GM12878 (cell line): Measurements from ENCODE around the gene OS9. TPM values are rescaled to one million over a fixed set of nuclear protein-coding genes. Genes with fewer than 3 reads are reported as not detected.

Source experiments
- ATAC-seq: fragments of 200-7000 bp; cut with Tn5 transposase; 3 replicates; pipeline ENCODE4 v1.9.1; 2020; ENCODE audit warnings: mild to moderate bottlenecking, moderate library complexity
- BruUV-seq: library from RNA; stranded (reverse); fragments of 400-500 nt; replicated peaks from 2 replicates; lab custom pipeline; 2021; lab: Mats Ljungman, UMichigan
- CTCF ChIA-PET: fragments of 300-600 bp; sonication (Branson Sonifier 250); formaldehyde crosslinking; extraction: SDS; loops from one replicate; lab custom pipeline; 2021; ENCODE audit warnings: inconsistent platforms; lab: Yijun Ruan, JAX
- POLR2A ChIA-PET: fragments of 350-600 bp; formaldehyde crosslinking; extraction: SDS; loops from one replicate; lab custom pipeline; 2021; ENCODE audit warnings: inconsistent platforms; lab: Charles Lee
- RAD21 ChIA-PET: fragments of 300-600 bp; sonication (Branson Sonifier 250); formaldehyde crosslinking; loops from one replicate; lab custom pipeline; 2023; ENCODE audit warnings: antibody characterized with exemption; ENCODE audit not compliant: unreplicated experiment; lab: Charles Lee
- SMC1A ChIA-PET: fragments of 300-600 bp; sonication (Branson Sonifier 250); formaldehyde crosslinking; loops from one replicate; lab custom pipeline; 2023; ENCODE audit not compliant: unreplicated experiment, uncharacterized antibody; lab: Charles Lee
- DNase-seq: peaks from one replicate; pipeline ENCODE4 v3.0.0-alpha.2; 2011; ENCODE audit warnings: low read depth, low spot score
- FAIRE-seq: peaks from 3 replicates; lab custom pipeline; 2011; peaks lifted over from hg19 to GRCh38; lab: Jason Lieb, UNC
- H2AFZ ChIP-seq: 2 replicates; pipeline ENCODE4 v1.6.0; 2011; ENCODE audit warnings: low read depth, low read length, control low read depth; ENCODE audit not compliant: control insufficient read depth
- H3K27ac ChIP-seq: 2 replicates; pipeline ENCODE4 v1.5.1; 2011; ENCODE audit warnings: control low read depth; ENCODE audit not compliant: control insufficient read depth, insufficient read depth
- H3K27me3 ChIP-seq, 2 experiments: replicated peaks in 1 of 2; 2 replicates each; pipeline versions ENCODE4 v1.6.0 to v1.6.1; 2011; ENCODE audit warnings: low read length in 1 of 2; ENCODE audit not compliant: control insufficient read depth in 2 of 2, insufficient read depth in 2 of 2
- H3K36me3 ChIP-seq, 2 experiments: 2 replicates each; pipeline ENCODE4 v1.5.1; 2011; ENCODE audit warnings: low read length in 1 of 2; ENCODE audit not compliant: control insufficient read depth in 2 of 2, insufficient read depth in 2 of 2
- H3K4me1 ChIP-seq: 2 replicates; pipeline ENCODE4 v1.6.1; 2011; ENCODE audit warnings: mild to moderate bottlenecking, low read length, moderate library complexity, mixed read lengths; ENCODE audit not compliant: control insufficient read depth, insufficient read depth
- H3K4me2 ChIP-seq: 2 replicates; pipeline ENCODE4 v1.6.0; 2011; ENCODE audit warnings: control low read depth; ENCODE audit not compliant: control insufficient read depth, insufficient read depth
- H3K4me3 ChIP-seq: fragments of 200-600 bp; sonication (generic); 2 replicates; pipeline ENCODE4 v1.5.1; 2016
- H3K79me2 ChIP-seq: 2 replicates; pipeline ENCODE4 v1.6.0; 2011; ENCODE audit warnings: low read length; ENCODE audit not compliant: control insufficient read depth, insufficient read depth
- H3K9ac ChIP-seq: 2 replicates; pipeline ENCODE4 v1.8.0; 2011; ENCODE audit warnings: low read length, control low read depth, mixed read lengths; ENCODE audit not compliant: control insufficient read depth, insufficient read depth
- H3K9me3 ChIP-seq: replicated peaks from 3 replicates; pipeline ENCODE4 v1.5.1; 2011; ENCODE audit warnings: mild to moderate bottlenecking, low read length; ENCODE audit not compliant: control insufficient read depth, insufficient read depth
- H4K20me1 ChIP-seq: 2 replicates; pipeline ENCODE4 v1.6.0; 2011; ENCODE audit not compliant: control insufficient read depth, insufficient read depth
- BRCA1 ChIP-seq: IDR thresholded peaks from 2 replicates; pipeline ENCODE4 v1.6.1; 2011; ENCODE audit warnings: low read depth, low read length, improper control_type of control experiment
- CBX3 ChIP-seq: fragments of 200-600 bp; sonication (generic); IDR thresholded peaks from 2 replicates; pipeline ENCODE4 v1.6.1; 2016; ENCODE audit warnings: low read depth, borderline replicate concordance
- HCFC1 ChIP-seq: fragments of 150-350 bp; IDR thresholded peaks from 2 replicates; pipeline ENCODE4 v1.6.1; 2014; ENCODE audit warnings: low read length
- MTA2 ChIP-seq: fragments of 450-650 bp; IDR thresholded peaks from 2 replicates; pipeline ENCODE4 v1.6.1; 2016; ENCODE audit warnings: low read depth, mild to moderate bottlenecking, moderate library complexity
- MXI1 ChIP-seq: fragments of 150-350 bp; IDR thresholded peaks from 2 replicates; pipeline ENCODE4 v1.6.1; 2011; ENCODE audit warnings: low read depth, mild to moderate bottlenecking, inconsistent platforms, low read length, improper control_type of control experiment
- NR2F1 ChIP-seq: fragments of 450-650 bp; conservative IDR thresholded peaks from 2 replicates; pipeline ENCODE4 v1.6.1; 2017; ENCODE audit warnings: mild to moderate bottlenecking
- PAX8 ChIP-seq: fragments of 450-650 bp; IDR thresholded peaks from 2 replicates; pipeline ENCODE4 v1.6.1; 2017; ENCODE audit warnings: mild to moderate bottlenecking, moderate library complexity
- SIX5 ChIP-seq: IDR thresholded peaks from 2 replicates; pipeline ENCODE4 v1.6.1; 2011; ENCODE audit warnings: mild to moderate bottlenecking, low read depth, low read length, moderate library complexity; ENCODE audit not compliant: severe bottlenecking
- SMAD5 ChIP-seq: IDR thresholded peaks from 2 replicates; pipeline ENCODE4 v1.6.1; 2016; ENCODE audit warnings: antibody characterized with exemption, low read depth
- WRNIP1 ChIP-seq: IDR thresholded peaks from 2 replicates; pipeline ENCODE4 v1.6.1; 2011; ENCODE audit warnings: low read depth, low read length, improper control_type of control experiment, borderline replicate concordance
- ZNF207 ChIP-seq: fragments of 450-650 bp; IDR thresholded peaks from 2 replicates; pipeline ENCODE4 v1.6.1; 2014; ENCODE audit warnings: antibody characterized with exemption, mild to moderate bottlenecking, borderline replicate concordance
- ZNF217 ChIP-seq: fragments of 450-650 bp; IDR thresholded peaks from 2 replicates; pipeline ENCODE4 v1.6.1; 2017; ENCODE audit warnings: antibody characterized with exemption, mild to moderate bottlenecking
- ZNF622 ChIP-seq: fragments of 450-650 bp; IDR thresholded peaks from 2 replicates; pipeline ENCODE4 v1.6.1; 2017; ENCODE audit warnings: mild to moderate bottlenecking, inconsistent platforms
- WGBS: methylation state at CpG from one replicate; pipeline ENCODE4 v1.1.6; 2016; ENCODE audit warnings: low lambda C conversion rate; ENCODE audit not compliant: insufficient replicate concordance, insufficient coverage; ENCODE audit errors: missing lambda C conversion rate; 5-methylcytosine and 5-hydroxymethylcytosine counted together
- in situ Hi-C: fragments of 300-500 bp; cut with MboI; formaldehyde crosslinking; loops from 9 replicates; pipeline ENCODE4 v1.14.3; 2018; ENCODE audit warnings: mixed read lengths
- intact Hi-C: fragments of 100-400 bp; cut with micrococcal nuclease; formaldehyde crosslinking; loops from one replicate; pipeline ENCODE4 v1.14.2; 2022; ENCODE audit not compliant: unreplicated experiment
- polyA plus RNA-seq, 11 experiments: library from polyadenylated mRNA; depleted of rRNA in 4 of 11; unstranded in 6 of 11; stranded (reverse) in 5 of 11; fragments of >200 nt; fragmentation: Nextera tagmentation in 4 of 11; fragmentation: Illumina TruSeq in 1 of 11; extraction: Ambion mirVana in 4 of 11; extraction: Trizol in 1 of 11; gene quantifications; 1 replicate in 1 of 11; 2 replicates in 10 of 11; pipeline versions ENCODE4 v1.2.1 to v1.2.3, GENCODE V29; 2011 to 2016; ENCODE audit warnings: inconsistent platforms in 2 of 11, missing spikeins in 2 of 11, low read depth in 1 of 11
- total RNA-seq, 4 experiments: library from RNA; depleted of rRNA in 3 of 4; stranded (reverse); fragments of >200 nt in 3 of 4; fragmentation: Illumina TruSeq in 1 of 4; extraction: Trizol in 1 of 4; gene quantifications; 2 replicates each; pipeline versions ENCODE4 v1.2.1 to v1.2.3, GENCODE V29; 2013 to 2021
- TF ChIP-seq, protein P1 (sequence below): fragments of 450-650 bp; IDR thresholded peaks from 2 replicates; pipeline ENCODE4 v1.6.1; 2017; ENCODE audit warnings: low read depth, mild to moderate bottlenecking, moderate library complexity
- TF ChIP-seq, protein P2 (sequence below), 3 experiments: IDR thresholded peaks in 2 of 3; conservative IDR thresholded peaks in 1 of 3; 2 replicates each; pipeline ENCODE4 v1.5.1; 2011; ENCODE audit warnings: low read depth in 3 of 3, low read length in 3 of 3, mild to moderate bottlenecking in 3 of 3, control low read depth in 2 of 3, moderate library complexity in 2 of 3, inconsistent platforms in 1 of 3, mixed read lengths in 1 of 3; ENCODE audit not compliant: control insufficient read depth in 2 of 3, insufficient read depth in 1 of 3; ENCODE audit errors: extremely low read depth in 1 of 3
- TF ChIP-seq, protein P3 (sequence below): fragments of 450-650 bp; conservative IDR thresholded peaks from 2 replicates; pipeline ENCODE4 v1.6.1; 2017; ENCODE audit warnings: mild to moderate bottlenecking, moderate library complexity
- TF ChIP-seq, protein P4 (sequence below): fragments of 450-650 bp; IDR thresholded peaks from 2 replicates; pipeline ENCODE4 v1.6.1; 2016; ENCODE audit warnings: mild to moderate bottlenecking

OS9 gene
- total and polyA plus RNA-seq, 10 of the 15 experiments (the other 5 are each of a cell fraction or from before 2014, with no cell fraction given), result 5.2 to 106 (median 79.1) TPM

DNA sequence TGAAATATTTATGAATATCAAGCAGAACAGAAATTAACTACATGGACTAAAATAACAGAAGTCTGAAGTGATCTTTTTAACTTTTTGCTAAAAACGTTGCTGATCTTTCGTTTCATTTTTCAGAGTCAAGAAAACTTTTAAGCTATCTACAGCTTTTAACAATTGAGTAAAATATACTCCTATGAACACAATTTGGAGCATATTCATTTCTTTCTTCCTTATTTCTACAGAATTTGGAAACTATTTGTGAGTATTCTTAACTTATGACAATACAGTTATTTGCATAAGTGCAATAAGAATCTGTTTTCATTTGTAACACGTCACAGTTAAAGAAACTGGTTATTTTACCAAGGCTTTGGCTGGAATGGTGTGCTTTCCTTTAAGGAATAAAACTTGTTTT lies 39.9 kb upstream of the OS9 start (continued):
- TF ChIP-seq ZNF217 (no peak), NR2F1 (no peak), CBX3 (no peak), MXI1 (no peak), MTA2 (no peak), BRCA1 (no peak)
- TF ChIP-seq, protein P1, sequence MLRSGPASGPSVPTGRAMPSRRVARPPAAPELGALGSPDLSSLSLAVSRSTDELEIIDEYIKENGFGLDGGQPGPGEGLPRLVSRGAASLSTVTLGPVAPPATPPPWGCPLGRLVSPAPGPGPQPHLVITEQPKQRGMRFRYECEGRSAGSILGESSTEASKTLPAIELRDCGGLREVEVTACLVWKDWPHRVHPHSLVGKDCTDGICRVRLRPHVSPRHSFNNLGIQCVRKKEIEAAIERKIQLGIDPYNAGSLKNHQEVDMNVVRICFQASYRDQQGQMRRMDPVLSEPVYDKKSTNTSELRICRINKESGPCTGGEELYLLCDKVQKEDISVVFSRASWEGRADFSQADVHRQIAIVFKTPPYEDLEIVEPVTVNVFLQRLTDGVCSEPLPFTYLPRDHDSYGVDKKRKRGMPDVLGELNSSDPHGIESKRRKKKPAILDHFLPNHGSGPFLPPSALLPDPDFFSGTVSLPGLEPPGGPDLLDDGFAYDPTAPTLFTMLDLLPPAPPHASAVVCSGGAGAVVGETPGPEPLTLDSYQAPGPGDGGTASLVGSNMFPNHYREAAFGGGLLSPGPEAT, result no peak

DNA sequence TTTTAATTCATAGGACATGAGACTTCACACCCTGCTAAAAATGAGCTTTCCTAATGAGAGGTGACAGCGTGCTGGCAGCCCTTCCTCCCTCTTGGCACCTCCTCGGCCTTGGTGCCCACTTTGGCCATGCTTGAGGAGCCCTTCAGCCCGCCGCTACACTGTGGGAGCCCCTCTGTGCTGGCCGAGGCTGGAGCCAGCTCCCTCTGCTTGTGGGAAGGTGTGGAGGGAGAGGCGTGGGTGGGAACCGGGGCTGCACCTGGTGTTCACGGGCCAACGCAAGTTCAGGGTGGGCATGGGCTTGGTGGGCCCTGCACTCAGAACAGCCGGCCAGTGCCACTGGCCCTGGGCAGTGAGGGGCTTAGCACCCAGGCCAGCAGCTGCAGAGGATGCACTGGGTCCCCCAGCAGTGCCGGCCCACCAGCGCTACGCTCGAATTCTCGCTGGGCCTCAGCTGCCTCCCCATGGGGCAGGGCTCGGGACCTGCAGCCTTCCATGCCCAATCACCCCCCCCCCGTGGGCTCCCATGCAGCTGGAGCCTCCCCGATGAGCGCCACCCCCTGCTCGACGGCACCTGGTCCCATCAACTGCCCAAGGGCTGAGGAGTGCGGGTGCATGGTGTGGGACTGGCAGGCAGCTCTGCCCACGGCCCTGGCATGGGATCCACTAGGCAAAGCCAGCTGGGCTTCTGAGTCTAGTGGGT lies 38.2 kb upstream of the OS9 start:
- no peak overlapping the region for H3K4me2 ChIP-seq
- no peak overlapping the region for H3K27ac ChIP-seq
- DNase-seq, result no peak
- H3K79me2 ChIP-seq, result no peaks in the 10 kb centered on the region
- ChIA-PET POLR2A (no interaction called here), CTCF (interaction anchor here (0.6 to 1.7 kb wide), 5 partner anchors 16 to 249 kb away, joined by 3 to 6 read pairs (median 4); no protein-coding TSS in a partner anchor), SMC1A (interaction anchor here (1.6 kb wide), 1 partner anchor 11 kb away, joined by 4 read pairs; no protein-coding TSS in a partner anchor), RAD21 (interaction anchor here (0.9 kb wide), 1 partner anchor 72 kb away, joined by 3 read pairs; no protein-coding TSS in a partner anchor)
- intact Hi-C loops, result no loop called here
- BruUV-seq, result no TSS peak
- H3K9ac ChIP-seq, result no peak overlapping the region
- no peaks in the 10 kb centered on the region for H3K4me1 ChIP-seq
- no peaks in the 10 kb centered on the region for H3K27me3 ChIP-seq
- no peak for FAIRE-seq
- in situ Hi-C loops, result no loop called here
- H2AFZ ChIP-seq, result no peak overlapping the region
- no peak overlapping the region for H3K4me3 ChIP-seq
- ATAC-seq, result no peak
- H3K36me3 ChIP-seq, result no peaks in the 10 kb centered on the region
- no peaks in the 10 kb centered on the region for H4K20me1 ChIP-seq
- no peaks in the 10 kb centered on the region; the same call in 2 of the 3 replicates for H3K9me3 ChIP-seq
- WGBS, result 40% methylated on average over 22 of the region's 23 CpGs
- TF ChIP-seq, protein P2, sequence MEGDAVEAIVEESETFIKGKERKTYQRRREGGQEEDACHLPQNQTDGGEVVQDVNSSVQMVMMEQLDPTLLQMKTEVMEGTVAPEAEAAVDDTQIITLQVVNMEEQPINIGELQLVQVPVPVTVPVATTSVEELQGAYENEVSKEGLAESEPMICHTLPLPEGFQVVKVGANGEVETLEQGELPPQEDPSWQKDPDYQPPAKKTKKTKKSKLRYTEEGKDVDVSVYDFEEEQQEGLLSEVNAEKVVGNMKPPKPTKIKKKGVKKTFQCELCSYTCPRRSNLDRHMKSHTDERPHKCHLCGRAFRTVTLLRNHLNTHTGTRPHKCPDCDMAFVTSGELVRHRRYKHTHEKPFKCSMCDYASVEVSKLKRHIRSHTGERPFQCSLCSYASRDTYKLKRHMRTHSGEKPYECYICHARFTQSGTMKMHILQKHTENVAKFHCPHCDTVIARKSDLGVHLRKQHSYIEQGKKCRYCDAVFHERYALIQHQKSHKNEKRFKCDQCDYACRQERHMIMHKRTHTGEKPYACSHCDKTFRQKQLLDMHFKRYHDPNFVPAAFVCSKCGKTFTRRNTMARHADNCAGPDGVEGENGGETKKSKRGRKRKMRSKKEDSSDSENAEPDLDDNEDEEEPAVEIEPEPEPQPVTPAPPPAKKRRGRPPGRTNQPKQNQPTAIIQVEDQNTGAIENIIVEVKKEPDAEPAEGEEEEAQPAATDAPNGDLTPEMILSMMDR (IDR thresholded peaks at IDR 0.05 in 2 of 3, conservative IDR thresholded peaks at IDR 0.05 in 1 of 3; ENCODE audit: control insufficient read depth in 2 of 3, extremely low read depth in 1 of 3, insufficient read depth in 1 of 3, low read depth in 3 of 3, low read length in 3 of 3), result no peak
- TF ChIP-seq, protein P3, sequence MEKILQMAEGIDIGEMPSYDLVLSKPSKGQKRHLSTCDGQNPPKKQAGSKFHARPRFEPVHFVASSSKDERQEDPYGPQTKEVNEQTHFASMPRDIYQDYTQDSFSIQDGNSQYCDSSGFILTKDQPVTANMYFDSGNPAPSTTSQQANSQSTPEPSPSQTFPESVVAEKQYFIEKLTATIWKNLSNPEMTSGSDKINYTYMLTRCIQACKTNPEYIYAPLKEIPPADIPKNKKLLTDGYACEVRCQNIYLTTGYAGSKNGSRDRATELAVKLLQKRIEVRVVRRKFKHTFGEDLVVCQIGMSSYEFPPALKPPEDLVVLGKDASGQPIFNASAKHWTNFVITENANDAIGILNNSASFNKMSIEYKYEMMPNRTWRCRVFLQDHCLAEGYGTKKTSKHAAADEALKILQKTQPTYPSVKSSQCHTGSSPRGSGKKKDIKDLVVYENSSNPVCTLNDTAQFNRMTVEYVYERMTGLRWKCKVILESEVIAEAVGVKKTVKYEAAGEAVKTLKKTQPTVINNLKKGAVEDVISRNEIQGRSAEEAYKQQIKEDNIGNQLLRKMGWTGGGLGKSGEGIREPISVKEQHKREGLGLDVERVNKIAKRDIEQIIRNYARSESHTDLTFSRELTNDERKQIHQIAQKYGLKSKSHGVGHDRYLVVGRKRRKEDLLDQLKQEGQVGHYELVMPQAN, result no peak
- TF ChIP-seq ZNF207, result no peak
- no peak for TF ChIP-seq PAX8
- TF ChIP-seq, protein P4, sequence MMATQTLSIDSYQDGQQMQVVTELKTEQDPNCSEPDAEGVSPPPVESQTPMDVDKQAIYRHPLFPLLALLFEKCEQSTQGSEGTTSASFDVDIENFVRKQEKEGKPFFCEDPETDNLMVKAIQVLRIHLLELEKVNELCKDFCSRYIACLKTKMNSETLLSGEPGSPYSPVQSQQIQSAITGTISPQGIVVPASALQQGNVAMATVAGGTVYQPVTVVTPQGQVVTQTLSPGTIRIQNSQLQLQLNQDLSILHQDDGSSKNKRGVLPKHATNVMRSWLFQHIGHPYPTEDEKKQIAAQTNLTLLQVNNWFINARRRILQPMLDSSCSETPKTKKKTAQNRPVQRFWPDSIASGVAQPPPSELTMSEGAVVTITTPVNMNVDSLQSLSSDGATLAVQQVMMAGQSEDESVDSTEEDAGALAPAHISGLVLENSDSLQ, result no peak
- no peak for TF ChIP-seq WRNIP1
- no peak for TF ChIP-seq SIX5
- TF ChIP-seq HCFC1, result no peak
- no peak for TF ChIP-seq SMAD5
- TF ChIP-seq ZNF622, result no peak
